Retinal pigment epithelial cell (primary cell): Measurements from ENCODE around the gene SLX4IP.
A peak's percentile ranks its signal among the peaks of the same experiment; 100 is the strongest.
"Not testable (repeated sequence)": the region's sequence is repeated elsewhere in the genome, so short reads cannot be mapped to it uniquely, and the experiment has no call there.

Source experiments
- DNase-seq: peaks from one replicate; pipeline ENCODE4 v3.0.0-alpha.2; 2010; ENCODE audit warnings: low read depth
- H3K4me3 ChIP-seq: 2 replicates; pipeline ENCODE4 v1.5.1; 2011; ENCODE audit warnings: mild to moderate bottlenecking, low read length, control low read depth, moderate library complexity
- CTCF ChIP-seq: conservative IDR thresholded peaks from 2 replicates; pipeline ENCODE4 v1.5.1; 2011; ENCODE audit warnings: low read depth, low read length, control low read depth, inconsistent platforms

Gene SLX4IP

GRCh38 chr20:10609770-10610169 is 174.7 kb downstream of the SLX4IP start:
- no peak overlapping the region for H3K4me3 ChIP-seq
- DNase-seq = no peak
- no peak for TF ChIP-seq CTCF

GRCh38 chr20:10610251-10610650 is 175.1 kb downstream of the SLX4IP start:
- no peak for DNase-seq
- no peak for TF ChIP-seq CTCF
- H3K4me3 ChIP-seq = no peak overlapping the region

- H3K4me3 ChIP-seq = no peak overlapping the region
- DNase-seq = no peak
- TF ChIP-seq CTCF = peak; percentile 65
These were observed 176.3 kb downstream of the SLX4IP start for GRCh38 chr20:10611357-10611756.

GRCh38 chr20:10613426-10613825 is 178.3 kb downstream of the SLX4IP start:
- not testable (repeated sequence) for DNase-seq, H3K4me3 ChIP-seq

GRCh38 chr20:10613911-10614310 is 178.8 kb downstream of the SLX4IP start:
- no peak for TF ChIP-seq CTCF
- DNase-seq = no peak
- no peak overlapping the region for H3K4me3 ChIP-seq

- DNase-seq = no peak
- no peak for TF ChIP-seq CTCF
- no peak overlapping the region for H3K4me3 ChIP-seq
These were observed 181.1 kb downstream of the SLX4IP start for GRCh38 chr20:10616212-10616611.

GRCh38 chr20:10617549-10618133 is 182.5 kb downstream of the SLX4IP start:
- not testable (repeated sequence) for DNase-seq, H3K4me3 ChIP-seq

- TF ChIP-seq CTCF = no peak
- no peak for DNase-seq
- H3K4me3 ChIP-seq = no peak overlapping the region
These were observed 183.6 kb downstream of the SLX4IP start for GRCh38 chr20:10618611-10619245.
